ENCODE measurements around the gene STXBP1. TPM values are rescaled to one million over a fixed set of nuclear protein-coding genes. Genes with fewer than 3 reads are reported as not detected.

The STXBP1 gene
- total and polyA plus RNA-seq, 2 of the 13 experiments (the other 11 are each of a cell fraction or from before 2014, with no cell fraction given) = 2.9 TPM

- no peak for TF ChIP-seq ZNF326 (CRISPR knock-in tag; IDR thresholded peaks at IDR 0.05; ENCODE audit: borderline replicate concordance)
- no peak for TF ChIP-seq DBP (CRISPR knock-in tag; IDR thresholded peaks at IDR 0.05; ENCODE audit: not compliant biosample characterization)
- no peak for TF ChIP-seq ZFP36L1 (CRISPR knock-in tag; IDR thresholded peaks at IDR 0.05)
- TF ChIP-seq POGK (CRISPR knock-in tag; conservative IDR thresholded peaks at IDR 0.05) = no peak
- TF ChIP-seq CC2D1A (CRISPR knock-in tag; IDR thresholded peaks at IDR 0.05) = no peak
- TF ChIP-seq SYNCRIP (IDR thresholded peaks at IDR 0.05; ENCODE audit: insufficient read depth, low read depth, low read length) = no peak
- no peak for TF ChIP-seq POGZ (CRISPR knock-in tag; IDR thresholded peaks at IDR 0.05)
These were observed 13.1 kb upstream of the STXBP1 start (continued) for GRCh38 chr9:127598839-127599549.

- DNase-seq (ENCODE audit: low spot score) (no peak), ATAC-seq (no peak), FAIRE-seq (no peak)
- H3K36me3 ChIP-seq (replicated peaks in 1 of 2; ENCODE audit: control insufficient read depth in 1 of 2, insufficient read depth in 2 of 2, low read length in 2 of 2) = no peaks in the 10 kb centered on the region
- H3K4me3 ChIP-seq (replicated peaks in 1 of 3; ENCODE audit: insufficient read depth in 1 of 3, low read depth in 2 of 3, low read length in 3 of 3) = no peak overlapping the region
- no peaks in the 10 kb centered on the region for H3K9me3 ChIP-seq (ENCODE audit: low read length)
- no TSS peak for BruUV-seq (replicated peaks)
- no peaks in the 10 kb centered on the region for H3K27me3 ChIP-seq (ENCODE audit: control insufficient read depth in 1 of 2, insufficient read depth in 2 of 2, low read length in 2 of 2)
- peaks cover 12% of the 10 kb centered on the region for H3K4me1 ChIP-seq (ENCODE audit: insufficient read depth, low read length)
- H3K27ac ChIP-seq (ENCODE audit: extremely low read length, insufficient read depth, low read length) = no peak overlapping the region
- intact Hi-C loops (cut with micrococcal nuclease; ENCODE audit: unreplicated experiment) (no loop called here), in situ Hi-C loops (cut with HindIII; ENCODE audit: extremely low pct_ligation_motif_present, low pct_unique_long_range_greater_than_20kb) (loop anchor here (5.0 kb wide), 1 partner anchor 328 kb away; no protein-coding TSS in a partner anchor)
- 36% methylated on average over 7 of the region's 7 CpGs for WGBS (ENCODE audit: low lambda C conversion rate)
- H3K4me2 ChIP-seq (ENCODE audit: low read depth, low read length) = no peak overlapping the region
- H2AFZ ChIP-seq (ENCODE audit: low read length) = no peak overlapping the region
- H3K79me2 ChIP-seq (ENCODE audit: insufficient read depth, low read length) = no peaks in the 10 kb centered on the region
- H4K20me1 ChIP-seq (ENCODE audit: insufficient read depth, low read length) = no peaks in the 10 kb centered on the region
- CTCF ChIA-PET (ENCODE audit: low intra/inter-chr PET ratio, low total read pairs) = no interaction called here
- POLR2A ChIA-PET = interaction anchor here (1.5 kb wide), 1 partner anchor 9 kb away, joined by 3 read pairs; no protein-coding TSS in a partner anchor
- H3K9ac ChIP-seq (ENCODE audit: insufficient read depth, low read depth, low read length) = no peak overlapping the region
- TF ChIP-seq SP2 (CRISPR knock-in tag; IDR thresholded peaks at IDR 0.05) (no peak), LRRFIP1 (CRISPR knock-in tag; conservative IDR thresholded peaks at IDR 0.05) (no peak), BRF2 (CRISPR knock-in tag; IDR thresholded peaks at IDR 0.05) (no peak), FOXO4 (CRISPR knock-in tag; conservative IDR thresholded peaks at IDR 0.05) (no peak), ZNF460 (CRISPR knock-in tag; IDR thresholded peaks at IDR 0.05; ENCODE audit: borderline replicate concordance) (no peak)
These were observed 12.6 kb upstream of the STXBP1 start for GRCh38 chr9:127599550-127599891.

Measured in HepG2 (cell line).